GM18909 (cell line): ENCODE measurements around the gene PPCS.
A peak's percentile ranks its signal among the peaks of the same experiment; 100 is the strongest.

Experiments
- ATAC-seq: cut with Tn5 transposase; IDR thresholded peaks from one replicate; pipeline ENCODE4 v1.9.1; 2021; ENCODE audit warnings: mild to moderate bottlenecking; ENCODE audit not compliant: unreplicated experiment, poor library complexity

The PPCS gene

DNA sequence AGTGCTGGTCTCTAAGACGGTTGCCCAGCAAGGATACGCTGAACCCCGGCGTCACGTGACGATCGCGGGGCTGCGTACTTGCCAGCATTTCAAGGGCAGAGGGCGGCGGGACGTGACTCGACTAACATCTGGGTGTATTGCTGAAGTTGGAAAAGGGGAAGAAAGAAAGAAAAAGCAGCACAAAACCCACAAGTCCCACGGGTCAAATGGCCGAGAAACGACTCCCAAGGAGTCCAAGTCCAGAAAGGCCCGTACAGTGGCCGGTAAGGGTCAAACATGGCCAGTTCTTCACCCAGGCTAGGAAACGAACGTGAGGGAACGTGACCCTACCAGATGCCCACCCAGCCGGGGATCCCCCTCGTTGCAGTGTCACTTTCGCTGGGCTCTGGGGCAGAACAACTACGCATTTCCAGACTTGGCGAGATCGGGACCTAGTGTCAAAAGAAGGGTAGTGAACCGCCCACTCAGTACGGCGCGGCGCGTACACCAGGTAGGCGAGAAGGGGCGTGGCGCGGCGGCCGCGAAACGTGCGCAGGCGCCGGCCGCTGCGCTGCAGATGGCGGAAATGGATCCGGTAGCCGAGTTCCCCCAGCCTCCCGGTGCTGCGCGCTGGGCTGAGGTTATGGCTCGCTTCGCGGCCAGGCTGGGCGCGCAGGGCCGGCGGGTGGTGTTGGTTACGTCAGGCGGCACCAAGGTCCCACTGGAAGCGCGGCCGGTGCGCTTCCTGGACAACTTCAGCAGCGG, at the start of gene PPCS, which contains the start of gene ZMYND12:
Gene PPCS, plus strand, starts transcription at position 534 of the 744 bp plus-strand sequence. Its CDS starts 23 bp downstream, at position 557.
Gene ZMYND12, minus strand, starts transcription at position 13 of the 744 bp plus-strand sequence. CDS start 25 bp downstream, outside the sequence.
- ATAC-seq: peak; percentile 86

DNA sequence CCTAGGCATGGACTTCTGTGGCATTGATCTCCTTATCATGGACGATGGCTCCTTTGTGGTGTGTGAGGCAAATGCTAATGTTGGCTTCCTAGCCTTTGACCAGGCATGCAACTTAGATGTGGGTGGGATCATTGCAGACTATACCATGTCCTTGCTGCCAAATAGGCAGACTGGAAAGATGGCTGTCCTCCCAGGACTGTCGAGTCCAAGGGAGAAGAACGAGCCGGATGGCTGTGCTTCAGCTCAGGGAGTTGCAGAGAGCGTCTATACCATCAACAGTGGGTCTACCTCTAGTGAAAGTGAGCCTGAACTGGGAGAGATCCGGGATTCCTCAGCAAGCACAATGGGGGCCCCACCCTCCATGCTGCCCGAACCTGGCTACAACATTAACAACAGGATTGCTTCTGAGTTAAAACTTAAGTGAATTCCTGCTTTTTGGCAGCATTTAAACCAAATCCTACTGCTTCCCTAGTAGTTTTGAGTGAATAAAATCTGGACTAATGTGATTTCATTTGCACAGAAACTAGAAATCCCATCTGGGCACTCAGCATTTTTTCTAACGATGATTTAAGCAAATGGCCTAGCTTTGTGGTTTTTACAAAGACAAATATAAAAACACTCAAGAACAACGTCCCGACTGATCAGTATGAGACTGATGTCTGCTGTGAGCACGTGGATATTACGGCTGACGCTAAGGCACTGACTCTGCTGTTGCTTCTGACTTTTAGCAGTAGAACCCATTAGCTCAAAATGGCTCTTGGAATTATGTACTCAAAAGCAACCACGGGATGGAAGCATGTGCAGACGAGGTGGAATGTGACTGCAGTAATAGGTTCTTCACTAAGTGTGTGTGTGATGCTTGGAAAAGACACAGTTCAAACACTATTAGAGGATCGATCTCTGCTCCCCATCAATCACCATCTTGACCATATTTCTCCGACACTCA, 41.5 kb upstream of the PPCS start:
- no peak for ATAC-seq

- ATAC-seq: no peak
These were observed 39.2 kb upstream of the PPCS start for GRCh38 chr1:42417166-42417565.

DNA sequence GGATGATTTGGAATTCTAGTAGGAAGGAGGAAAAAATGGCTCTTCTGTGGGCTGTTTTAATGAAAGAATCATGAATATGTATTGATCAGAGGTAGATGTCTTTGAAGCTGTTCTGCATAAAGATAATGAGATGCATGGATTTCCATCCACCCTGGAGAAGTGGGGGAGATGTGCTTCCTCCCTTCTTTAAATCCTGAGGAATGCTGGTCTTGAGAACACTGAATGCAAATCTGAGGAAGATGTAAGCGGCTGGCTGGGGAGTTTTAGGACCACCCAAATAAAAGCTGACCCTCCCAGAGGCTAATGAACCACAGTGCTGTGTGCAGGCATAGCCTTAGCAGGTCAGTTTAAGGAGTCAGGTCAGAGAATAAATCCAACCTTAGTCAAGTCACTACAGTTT, 37.8 kb upstream of the PPCS start:
- no peak for ATAC-seq

GRCh38 chr1:42419126-42419821, 37.1 kb upstream of the PPCS start:
- ATAC-seq: no peak

DNA sequence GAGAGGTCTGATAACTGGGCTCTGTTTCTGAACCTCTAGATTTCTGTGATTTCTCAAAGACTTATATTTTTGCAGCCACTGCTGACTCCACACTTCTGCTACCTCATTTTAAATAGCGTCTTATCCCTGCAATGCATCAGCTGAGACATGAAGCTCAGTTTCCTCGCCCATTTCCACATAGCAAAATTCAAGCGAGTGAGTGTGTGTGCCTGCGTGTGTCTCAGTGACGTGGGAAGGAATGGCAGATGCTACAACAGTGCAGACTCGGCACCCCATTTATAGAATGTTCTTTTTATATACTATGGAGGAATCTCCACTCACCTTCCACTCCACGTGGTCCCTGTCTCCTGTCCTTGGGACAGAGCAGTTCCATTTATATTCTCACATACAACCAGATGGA, 36.2 kb upstream of the PPCS start:
- no peak for ATAC-seq

DNA sequence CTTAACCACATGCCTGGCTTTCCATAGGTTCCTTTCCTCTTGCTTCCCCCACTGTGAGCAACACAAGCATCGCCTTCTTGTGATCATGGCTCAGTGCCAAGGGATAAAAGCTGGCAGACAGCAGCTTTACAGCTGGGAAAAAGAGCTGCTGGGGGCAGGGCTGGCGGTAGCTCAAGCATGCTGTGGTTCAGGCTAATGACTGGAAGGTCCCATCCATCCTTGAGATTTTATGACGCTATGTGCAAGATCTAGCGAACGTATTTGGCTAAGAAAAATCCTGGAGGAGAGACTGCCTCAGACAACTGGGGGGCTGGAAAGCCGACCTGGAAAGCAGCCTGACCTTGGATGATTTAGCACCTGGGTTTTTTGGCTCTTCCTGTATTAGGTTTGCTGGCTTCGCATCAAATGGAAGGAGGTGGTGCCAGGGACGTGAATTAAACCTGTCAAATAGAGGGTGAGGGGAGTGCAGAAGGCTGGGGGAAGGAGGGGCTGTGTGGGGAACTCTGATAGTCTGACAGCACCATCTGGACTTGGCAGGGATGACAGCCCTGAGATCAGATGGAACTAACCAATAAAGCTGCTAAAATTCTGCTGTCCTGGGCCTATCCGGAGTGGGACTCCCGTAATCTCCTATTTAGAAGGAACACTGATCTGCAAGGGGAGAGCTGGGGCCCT, 35.3 kb upstream of the PPCS start:
- no peak for ATAC-seq

- ATAC-seq: no peak
These were observed 33.6 kb upstream of the PPCS start for GRCh38 chr1:42422737-42423136.

GRCh38 chr1:42423681-42424080, 32.7 kb upstream of the PPCS start:
- ATAC-seq: no peak

DNA sequence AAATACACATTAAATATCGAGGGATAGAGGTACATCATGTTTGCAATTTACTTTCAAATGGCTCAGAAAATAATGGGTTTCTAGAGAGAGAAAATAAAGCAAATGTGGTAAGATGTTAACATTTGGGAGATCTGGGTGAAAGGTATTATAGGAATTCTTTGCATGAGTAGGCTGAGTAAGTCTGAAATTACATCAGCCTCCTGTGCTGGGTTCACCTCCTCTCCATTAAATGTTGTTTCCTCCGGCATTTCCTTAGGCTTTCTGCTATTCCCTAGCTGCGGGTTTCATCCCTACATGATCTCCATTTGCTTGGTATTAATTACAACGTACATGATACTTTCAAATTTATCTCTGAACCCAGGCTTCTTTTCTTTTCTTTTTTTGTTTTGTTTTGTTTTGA, 32.1 kb upstream of the PPCS start:
- ATAC-seq: no peak

DNA sequence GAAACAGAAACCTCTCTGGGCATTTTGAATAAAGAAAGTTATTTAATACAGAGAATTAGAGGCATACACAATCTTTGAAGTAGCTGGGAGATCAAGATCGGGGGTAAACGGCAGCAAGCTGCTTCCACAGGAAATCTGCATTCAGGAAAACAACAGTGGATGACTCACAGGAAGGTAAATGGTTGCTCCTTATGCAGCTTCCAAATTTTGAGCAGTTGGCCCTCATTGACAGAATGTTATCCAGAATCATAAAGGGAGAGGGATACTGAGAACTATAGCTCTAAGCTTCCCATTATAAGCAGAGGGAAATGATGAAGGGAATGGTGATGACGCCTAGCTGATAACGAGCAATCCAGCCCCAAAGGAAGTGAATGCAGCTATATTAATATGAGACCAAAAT, 29.1 kb upstream of the PPCS start:
- ATAC-seq: no peak

DNA sequence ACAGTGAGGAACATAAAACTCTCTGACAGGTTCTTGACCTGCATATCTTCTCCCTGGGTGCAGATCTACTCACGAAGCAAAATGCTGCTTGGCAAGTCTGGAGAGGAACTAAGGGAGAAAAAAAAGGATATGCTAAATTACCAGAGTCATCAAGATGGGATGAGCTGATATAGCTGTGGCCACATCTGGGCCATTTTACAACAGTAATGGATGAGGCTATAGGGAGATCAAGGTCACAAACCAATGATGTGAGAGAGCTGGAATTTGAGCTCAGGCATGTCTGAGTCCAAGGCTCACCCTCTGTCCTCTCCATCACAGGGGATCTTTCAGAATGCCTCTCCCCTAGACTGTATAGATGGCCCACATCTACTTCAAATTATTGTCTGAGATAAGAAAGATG, 26.7 kb upstream of the PPCS start:
- ATAC-seq: no peak

- no peak for ATAC-seq
These were observed 25.8 kb upstream of the PPCS start for GRCh38 chr1:42430286-42431135.

GRCh38 chr1:42431514-42431913, 24.8 kb upstream of the PPCS start:
- ATAC-seq: no peak

GRCh38 chr1:42432714-42433113, 23.6 kb upstream of the PPCS start:
- ATAC-seq: no peak

DNA sequence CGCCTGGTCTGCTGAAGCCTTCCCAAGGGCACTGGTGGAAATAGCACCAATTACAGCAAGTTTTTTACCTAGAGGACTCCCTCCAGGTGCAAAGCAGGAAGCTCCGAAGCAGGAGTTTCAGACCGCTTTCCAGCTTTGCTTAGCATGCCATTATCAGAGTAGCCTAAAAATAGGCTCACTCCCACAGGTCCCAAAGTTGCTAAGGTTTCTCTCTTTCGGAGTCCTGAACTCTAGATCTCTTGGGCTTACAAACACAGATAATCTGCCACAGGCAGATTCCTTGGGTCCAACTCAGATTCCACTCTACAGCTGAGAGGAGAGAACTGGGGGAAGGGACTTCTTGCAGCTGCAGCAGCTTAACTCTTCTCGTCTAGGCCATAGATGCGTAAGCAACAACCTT, 23.0 kb upstream of the PPCS start:
- no peak for ATAC-seq

- no peak for ATAC-seq
These were observed 22.0 kb upstream of the PPCS start for GRCh38 chr1:42434340-42434739.

DNA sequence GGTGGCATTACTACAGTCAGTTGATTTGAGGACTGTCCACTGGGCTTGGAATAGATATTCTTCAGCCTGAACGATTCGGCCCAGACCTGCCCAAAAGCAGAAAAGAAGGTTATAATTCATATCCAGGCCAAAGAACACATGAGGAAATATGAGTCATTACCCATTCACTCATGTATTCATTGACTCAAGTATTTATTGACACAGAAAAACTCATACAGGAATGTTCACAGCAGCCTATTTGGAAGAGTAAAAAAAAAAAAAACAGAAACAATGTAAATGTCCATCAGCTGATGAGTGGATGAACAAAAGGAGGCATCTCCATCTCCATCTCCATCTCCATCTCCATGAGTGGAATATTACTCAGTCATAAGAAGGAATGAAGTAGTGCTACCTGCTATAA, 16.4 kb upstream of the PPCS start:
- ATAC-seq: no peak

GRCh38 chr1:42442662-42443061, 13.7 kb upstream of the PPCS start:
- ATAC-seq: no peak
